GM23248 (cell line): ENCODE results near the gene SLC9A9. TPM values are rescaled to one million over a fixed set of nuclear protein-coding genes. Genes with fewer than 3 reads are reported as not detected.

ENCODE experiments used
- DNase-seq: peaks from one replicate; pipeline ENCODE4 v3.0.0-alpha.2; 2015
- H2AFZ ChIP-seq: fragments of 200-600 bp; sonication (generic); 2 replicates; pipeline ENCODE4 v1.6.1; 2016; ENCODE audit warnings: antibody characterized with exemption
- H3F3A ChIP-seq: fragments of 200-600 bp; sonication (generic); 2 replicates; pipeline ENCODE4 v1.6.1; 2016; ENCODE audit warnings: mild to moderate bottlenecking, antibody characterized with exemption, mixed run types; ENCODE audit not compliant: insufficient read depth
- H3K27ac ChIP-seq: fragments of 200-600 bp; sonication (generic); 2 replicates; pipeline ENCODE4 v1.5.1; 2016; ENCODE audit warnings: mild to moderate bottlenecking
- H3K27me3 ChIP-seq: fragments of 200-600 bp; sonication (generic); replicated peaks from 2 replicates; pipeline ENCODE4 v1.6.1; 2016; ENCODE audit warnings: mild to moderate bottlenecking; ENCODE audit not compliant: insufficient read depth
- H3K36me3 ChIP-seq: fragments of 200-600 bp; sonication (generic); 2 replicates; pipeline ENCODE4 v1.6.1; 2016; ENCODE audit warnings: low read depth, mild to moderate bottlenecking
- H3K4me1 ChIP-seq: fragments of 200-600 bp; sonication (generic); 2 replicates; pipeline ENCODE4 v1.6.1; 2016; ENCODE audit warnings: mild to moderate bottlenecking; ENCODE audit not compliant: insufficient read depth
- H3K4me2 ChIP-seq: fragments of 200-600 bp; sonication (generic); one replicate; pipeline ENCODE4 v1.6.1; 2016; ENCODE audit warnings: mild to moderate bottlenecking; ENCODE audit not compliant: unreplicated experiment
- H3K4me3 ChIP-seq: fragments of 200-600 bp; sonication (generic); 2 replicates; pipeline ENCODE4 v1.5.1; 2016; ENCODE audit warnings: mild to moderate bottlenecking
- H3K79me2 ChIP-seq: fragments of 200-600 bp; sonication (generic); 2 replicates; pipeline ENCODE4 v1.6.1; 2016; ENCODE audit warnings: mild to moderate bottlenecking; ENCODE audit not compliant: insufficient read depth
- H3K9ac ChIP-seq: fragments of 200-600 bp; sonication (generic); 2 replicates; pipeline ENCODE4 v1.6.1; 2016; ENCODE audit warnings: mild to moderate bottlenecking
- H3K9me2 ChIP-seq: fragments of 200-600 bp; sonication (generic); 2 replicates; pipeline ENCODE4 v1.6.1; 2016; ENCODE audit warnings: mixed run types, mild to moderate bottlenecking, moderate library complexity; ENCODE audit not compliant: insufficient read depth
- H3K9me3 ChIP-seq: fragments of 200-600 bp; sonication (generic); one replicate; pipeline ENCODE4 v1.6.1; 2017; ENCODE audit warnings: low read depth
- H4K20me1 ChIP-seq: fragments of 200-600 bp; sonication (generic); 2 replicates; pipeline ENCODE4 v1.6.0; 2016; ENCODE audit not compliant: insufficient read depth
- EZH2 ChIP-seq: fragments of 200-600 bp; sonication (generic); IDR thresholded peaks from 2 replicates; pipeline ENCODE4 v1.6.1; 2018; ENCODE audit warnings: antibody characterized with exemption, mild to moderate bottlenecking; ENCODE audit not compliant: insufficient read depth, poor library complexity, severe bottlenecking
- EZH2phosphoT487 ChIP-seq: fragments of 200-600 bp; sonication (generic); IDR thresholded peaks from 2 replicates; pipeline ENCODE4 v1.6.1; 2018; ENCODE audit warnings: antibody characterized with exemption, moderate library complexity, mild to moderate bottlenecking, low read depth; ENCODE audit not compliant: insufficient read depth
- WGBS, 2 experiments: methylation state at CpG; one replicate each; pipeline ENCODE4 v1.1.6; 2015 to 2017; ENCODE audit warnings: low lambda C conversion rate in 2 of 2, low coverage in 1 of 2; ENCODE audit errors: missing lambda C conversion rate in 2 of 2; 5-methylcytosine and 5-hydroxymethylcytosine counted together
- in situ Hi-C: fragments of 300-500 bp; cut with MboI; formaldehyde crosslinking; loops from 2 replicates; pipeline ENCODE4 v1.15.0; 2020
- polyA plus RNA-seq: library from polyadenylated mRNA; unstranded; fragments of >200 nt; fragmentation: Nextera tagmentation; extraction: Ambion mirVana; gene quantifications from 2 replicates; pipeline ENCODE4 v1.2.1, GENCODE V29; 2016
- total RNA-seq: library from RNA; depleted of rRNA; stranded (reverse); fragments of >200 nt; shearing (Covaris generic); gene quantifications from 2 replicates; pipeline ENCODE4 v1.2.3, GENCODE V29; 2014

The SLC9A9 gene
- total and polyA plus RNA-seq, 2 experiments from 2014 or later: 2.8 to 3.2 TPM

GRCh38 chr3:143712522-143712921, 135.7 kb downstream of the SLC9A9 start:
- H3K79me2 ChIP-seq: no peaks in the 10 kb centered on the region
- H3K36me3 ChIP-seq: no peaks in the 10 kb centered on the region
- H4K20me1 ChIP-seq: no peaks in the 10 kb centered on the region
- H3K27ac ChIP-seq: no peak overlapping the region
- in situ Hi-C loops: no loop called here
- no peaks in the 10 kb centered on the region for H3K27me3 ChIP-seq
- TF ChIP-seq EZH2 (no peak), EZH2phosphoT487 (no peak)
- no peaks in the 10 kb centered on the region for H3K4me1 ChIP-seq
- H3K9me2 ChIP-seq: no peaks in the 10 kb centered on the region
- peak; percentile 16 for DNase-seq
- no peaks in the 10 kb centered on the region for H3K9me3 ChIP-seq
- H3K4me3 ChIP-seq: no peak overlapping the region
- no peak overlapping the region for H3K4me2 ChIP-seq
- no peak overlapping the region for H3K9ac ChIP-seq
- H3F3A ChIP-seq: no peaks in the 10 kb centered on the region
- no peak overlapping the region for H2AFZ ChIP-seq

- in situ Hi-C loops: no loop called here
- no peak overlapping the region for H2AFZ ChIP-seq
- TF ChIP-seq EZH2phosphoT487 (no peak), EZH2 (no peak)
- DNase-seq: peak; percentile 35
- no peaks in the 10 kb centered on the region for H3K27me3 ChIP-seq
- no peaks in the 10 kb centered on the region for H3K9me3 ChIP-seq
- no peaks in the 10 kb centered on the region for H3F3A ChIP-seq
- H3K36me3 ChIP-seq: no peaks in the 10 kb centered on the region
- H3K4me3 ChIP-seq: no peak overlapping the region
- WGBS, 2 experiments: 36 to 41% methylated on average over 1 of the region's 1 CpG
- no peaks in the 10 kb centered on the region for H3K9me2 ChIP-seq
- no peak overlapping the region for H3K9ac ChIP-seq
- no peak overlapping the region for H3K27ac ChIP-seq
- H3K79me2 ChIP-seq: no peaks in the 10 kb centered on the region
- no peaks in the 10 kb centered on the region for H4K20me1 ChIP-seq
- H3K4me2 ChIP-seq: no peak overlapping the region
- no peaks in the 10 kb centered on the region for H3K4me1 ChIP-seq
Measured at GRCh38 chr3:143707848-143708247, 140.4 kb downstream of the SLC9A9 start.

GRCh38 chr3:143700431-143700975, 147.8 kb downstream of the SLC9A9 start:
- Histone ChIP-seq H3F3A (no peaks in the 10 kb centered on the region), H3K4me3 (no peak overlapping the region), H3K9me2 (no peaks in the 10 kb centered on the region), H3K27me3 (no peaks in the 10 kb centered on the region), H3K9ac (no peak overlapping the region), H3K4me2 (no peak overlapping the region), H3K9me3 (no peaks in the 10 kb centered on the region), H4K20me1 (no peaks in the 10 kb centered on the region), H3K27ac (no peak overlapping the region), H3K36me3 (no peaks in the 10 kb centered on the region), H3K79me2 (no peaks in the 10 kb centered on the region), H2AFZ (no peak overlapping the region), H3K4me1 (no peaks in the 10 kb centered on the region)
- in situ Hi-C loops: no loop called here
- no peak for TF ChIP-seq EZH2phosphoT487
- WGBS, 2 experiments: 86 to 87% methylated on average over 1 of the region's 1 CpG
- DNase-seq: no peak

- H3K9ac ChIP-seq: no peak overlapping the region
Measured at GRCh38 chr3:143699424-143699823, 148.8 kb downstream of the SLC9A9 start.

GRCh38 chr3:143698682-143699303, 149.5 kb downstream of the SLC9A9 start:
- no peak for DNase-seq
- no peaks in the 10 kb centered on the region for H3K27me3 ChIP-seq
- no peak overlapping the region for H3K4me2 ChIP-seq
- no peaks in the 10 kb centered on the region for H4K20me1 ChIP-seq
- H3K36me3 ChIP-seq: no peaks in the 10 kb centered on the region
- H3K9me2 ChIP-seq: no peaks in the 10 kb centered on the region
- no peaks in the 10 kb centered on the region for H3F3A ChIP-seq
- H3K27ac ChIP-seq: no peak overlapping the region
- H3K4me3 ChIP-seq: no peak overlapping the region
- 73 to 75% methylated on average over 3 of the region's 3 CpGs for WGBS, 2 experiments
- H3K9ac ChIP-seq: no peak overlapping the region
- no peaks in the 10 kb centered on the region for H3K9me3 ChIP-seq
- in situ Hi-C loops: no loop called here
- no peak for TF ChIP-seq EZH2phosphoT487
- TF ChIP-seq EZH2: no peak
- H3K4me1 ChIP-seq: no peaks in the 10 kb centered on the region
- no peaks in the 10 kb centered on the region for H3K79me2 ChIP-seq
- H2AFZ ChIP-seq: no peak overlapping the region

More at GRCh38 chr3:143699424-143699823, 148.8 kb downstream of the SLC9A9 start:
- Histone ChIP-seq H3K79me2 (no peaks in the 10 kb centered on the region), H2AFZ (no peak overlapping the region), H4K20me1 (no peaks in the 10 kb centered on the region), H3F3A (no peaks in the 10 kb centered on the region), H3K27ac (no peak overlapping the region), H3K4me1 (no peaks in the 10 kb centered on the region), H3K9me2 (no peaks in the 10 kb centered on the region), H3K9me3 (no peaks in the 10 kb centered on the region), H3K4me2 (no peak overlapping the region), H3K36me3 (no peaks in the 10 kb centered on the region), H3K27me3 (no peaks in the 10 kb centered on the region), H3K4me3 (no peak overlapping the region)
- in situ Hi-C loops: no loop called here
- no peak for DNase-seq
- WGBS, 2 experiments: 94 to 100% methylated on average over 3 of the region's 3 CpGs
- TF ChIP-seq EZH2: no peak
